Left kidney (tissue), 2 donors: ENCODE data around the gene TMEM236. TPM values are rescaled to one million over a fixed set of nuclear protein-coding genes. Genes with fewer than 3 reads are reported as not detected.

ENCODE experiments used
- DNase-seq: peaks from one replicate; pipeline ENCODE4 v3.0.0-alpha.2; 2013
- polyA plus RNA-seq: library from polyadenylated mRNA; unstranded; fragments of 120-200 nt; gene quantifications from one replicate; pipeline ENCODE4 v1.2.1, GENCODE V29; 2013; ENCODE audit not compliant: insufficient read length

TMEM236 gene
- polyA plus RNA-seq, 1 donor, result 0.37 TPM

DNA sequence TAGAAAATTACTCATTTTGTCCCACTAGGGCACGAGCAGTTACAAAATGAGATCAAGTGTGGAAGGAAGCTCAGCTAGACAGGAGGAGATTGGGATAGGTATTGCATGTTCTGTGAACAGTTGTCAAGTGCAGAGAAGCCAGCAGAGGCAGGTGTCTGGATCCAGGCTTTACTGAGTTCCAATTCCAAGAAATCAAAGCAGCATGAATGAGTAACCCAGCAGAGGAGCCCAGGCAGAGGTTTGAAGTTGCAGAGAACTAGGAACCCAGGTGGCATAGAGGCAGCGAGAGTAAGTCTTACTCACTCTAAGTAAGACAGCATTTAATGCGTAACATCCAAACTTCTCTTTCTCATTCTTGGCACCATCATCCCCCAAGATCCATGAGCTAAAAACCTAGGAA, 68.9 kb downstream of the TMEM236 start:
- no peak for DNase-seq

DNA sequence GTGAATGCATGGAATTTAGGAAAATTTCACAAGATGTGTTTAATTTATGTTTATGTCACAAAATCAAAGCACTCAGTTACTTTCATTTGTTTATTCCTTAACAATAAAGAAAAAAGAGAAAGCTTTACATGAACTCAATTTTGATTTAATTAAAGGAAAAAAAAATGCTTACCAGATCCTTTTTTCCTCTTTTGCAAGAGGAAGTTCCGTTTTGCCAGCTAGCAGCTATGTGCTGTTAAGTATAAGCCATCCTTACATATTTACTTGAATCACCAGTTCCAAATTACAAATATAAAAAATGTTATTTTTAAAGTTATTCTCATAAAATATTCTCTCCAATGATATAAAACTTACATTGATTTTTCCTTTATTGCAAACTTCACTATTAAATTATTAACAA, 69.9 kb downstream of the TMEM236 start:
- DNase-seq, result no peak

DNA sequence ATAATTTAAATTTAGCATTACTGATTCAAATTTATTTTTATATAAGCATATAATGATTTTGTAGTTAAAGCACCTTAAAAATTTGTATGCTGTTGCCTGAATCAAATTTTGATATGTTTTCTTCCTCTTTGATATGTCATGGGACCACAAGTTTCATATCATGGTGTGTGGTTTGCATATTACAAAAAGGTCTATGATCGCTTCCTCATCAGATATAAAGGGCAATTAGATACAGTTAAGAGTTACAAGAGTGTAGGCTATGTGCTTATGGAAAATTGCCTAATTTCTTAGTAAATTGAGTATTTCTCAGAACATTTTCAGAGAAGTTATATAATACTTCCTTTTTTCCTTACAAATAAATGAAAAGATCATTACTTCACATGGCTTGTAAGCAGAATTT, 79.3 kb downstream of the TMEM236 start:
- no peak for DNase-seq

DNA sequence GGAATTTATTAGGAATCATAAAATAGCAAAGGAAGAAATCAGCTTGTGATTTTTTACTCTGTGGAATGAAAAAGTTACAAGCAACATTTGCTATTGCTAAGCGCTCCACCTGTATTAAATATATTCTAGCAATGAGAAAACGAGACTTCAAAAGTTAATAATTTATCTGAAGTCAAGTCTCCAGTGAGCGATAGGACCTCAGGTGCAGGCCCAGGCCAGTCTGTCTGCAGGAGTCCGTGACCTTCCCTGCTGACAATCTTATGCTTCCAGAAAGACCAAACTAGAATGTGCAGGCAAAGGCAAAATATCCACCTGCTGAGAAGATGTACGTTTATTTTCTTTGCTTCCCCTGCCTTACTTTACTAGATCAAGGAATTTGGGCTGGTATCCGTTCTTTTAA, 79.9 kb downstream of the TMEM236 start:
- DNase-seq, result peak; percentile 6

DNA sequence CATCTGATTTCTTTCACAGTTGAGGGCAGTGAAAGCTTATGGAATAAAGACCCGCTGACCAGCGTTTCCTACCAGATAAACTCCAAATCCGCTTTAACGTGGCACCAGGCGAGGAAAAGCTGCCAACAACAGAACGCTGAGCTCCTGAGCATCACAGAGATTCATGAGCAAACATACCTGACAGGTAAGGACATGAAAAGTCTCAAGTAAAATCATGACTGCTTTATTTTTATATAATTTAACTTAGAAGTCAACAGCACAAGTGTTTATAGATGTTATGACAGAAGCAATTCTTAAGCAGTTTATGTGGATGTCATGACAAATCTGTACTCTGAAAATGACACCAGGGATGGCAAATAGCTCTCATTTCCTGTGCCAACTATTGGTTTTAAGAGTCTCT, 81.7 kb downstream of the TMEM236 start:
- DNase-seq, result no peak

DNA sequence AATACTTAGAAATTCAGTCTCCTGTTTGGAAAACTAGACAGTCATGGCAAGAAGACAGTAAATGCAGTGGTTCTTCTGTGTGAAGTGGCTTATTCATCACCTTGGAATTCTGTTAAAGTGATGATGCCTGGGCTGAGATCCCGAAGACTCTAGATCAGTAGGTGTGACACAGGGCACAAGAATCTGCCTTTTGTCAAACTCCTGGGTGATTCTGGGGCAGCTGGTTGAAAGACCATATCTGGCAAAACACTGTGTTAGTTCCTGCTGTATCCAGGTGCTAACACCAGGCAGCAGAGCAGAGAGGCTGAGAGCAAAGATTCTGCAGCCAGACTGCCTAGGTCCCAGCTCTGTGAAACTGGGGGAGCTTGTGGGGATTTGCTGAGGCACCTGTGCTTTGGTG, 83.7 kb downstream of the TMEM236 start:
- DNase-seq, result no peak

DNA sequence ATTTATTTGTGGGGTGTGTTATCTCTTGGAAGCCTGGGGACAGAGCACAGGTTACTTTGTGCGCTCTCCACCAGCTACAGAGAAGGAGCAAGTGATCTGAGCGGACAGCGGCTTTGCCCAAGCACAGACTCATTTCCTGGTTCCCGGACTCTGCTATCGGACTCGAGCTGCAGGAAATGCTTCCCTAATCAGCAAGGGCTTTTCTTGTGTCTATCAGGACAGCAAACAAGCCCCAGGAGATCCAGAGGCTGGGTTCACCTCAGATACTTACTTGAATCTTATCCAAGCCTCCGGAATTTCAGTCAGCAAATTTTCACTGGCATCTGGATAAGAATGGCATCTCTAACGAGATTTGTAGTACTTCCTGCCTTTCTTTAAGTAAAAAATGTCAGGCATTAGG, 84.9 kb downstream of the TMEM236 start:
- peak; percentile 4 for DNase-seq

DNA sequence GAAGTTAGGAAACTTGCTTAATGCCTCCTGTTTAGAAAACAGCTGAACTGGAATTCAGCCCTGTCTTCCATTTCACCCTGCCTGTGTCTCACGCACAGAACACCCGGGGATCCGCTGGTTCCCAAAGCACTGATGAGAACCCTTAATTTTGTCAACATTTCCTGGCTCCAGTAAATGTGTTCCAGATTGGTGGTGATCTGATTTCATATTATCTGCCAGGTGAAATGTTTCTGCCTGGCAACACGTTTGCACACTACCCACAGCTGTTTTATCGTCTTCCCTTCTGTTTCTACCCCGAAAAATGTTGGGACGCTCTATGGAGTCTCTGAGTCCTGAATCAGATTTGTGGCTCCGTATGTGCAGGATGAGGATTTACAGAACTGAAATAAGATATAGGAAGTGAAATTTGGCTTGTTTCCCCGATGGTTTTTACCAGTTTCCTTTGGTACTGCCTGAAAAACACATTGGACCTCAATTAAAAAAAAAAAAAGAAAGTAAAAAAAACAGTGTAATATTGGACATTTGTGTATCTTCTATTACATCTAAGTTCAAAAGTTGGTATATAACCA, 86.2 kb downstream of the TMEM236 start:
- no peak for DNase-seq

DNA sequence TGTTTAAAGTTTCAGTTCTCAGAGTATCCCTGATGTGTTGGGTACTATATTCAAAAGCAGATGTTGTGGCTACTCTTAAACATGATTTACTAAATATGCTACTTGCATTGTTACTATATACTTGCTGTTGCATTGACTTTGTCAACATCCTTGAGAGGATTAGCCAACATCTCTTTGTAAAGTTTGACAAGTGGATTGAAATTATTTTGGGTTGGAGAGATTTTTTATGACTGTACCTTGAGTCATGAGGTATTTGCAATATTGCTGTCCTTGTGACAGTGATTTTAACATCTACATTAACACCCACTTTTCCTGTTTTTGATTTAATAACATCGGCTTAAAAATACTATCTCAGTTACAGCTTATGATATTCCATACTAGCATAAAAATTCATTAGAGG, 89.0 kb downstream of the TMEM236 start:
- DNase-seq, result no peak

DNA sequence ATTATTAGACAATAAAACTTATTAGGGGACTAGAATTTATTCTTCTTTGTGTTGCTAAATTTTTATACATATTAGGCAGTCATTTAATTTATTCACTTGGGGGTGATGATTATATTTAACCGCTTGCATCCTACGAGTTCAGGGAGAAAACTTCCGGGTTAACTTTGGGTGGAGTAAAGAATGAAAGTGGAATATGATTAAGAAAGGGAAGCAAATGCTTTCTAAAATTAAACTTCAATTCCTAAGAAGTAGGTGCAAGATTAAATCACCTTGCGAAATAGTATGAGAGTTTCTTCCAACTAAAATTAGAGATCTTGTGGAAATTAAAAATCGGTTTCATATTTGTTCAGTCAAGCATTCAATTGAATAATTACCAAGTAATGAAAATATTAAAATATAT, 90.6 kb downstream of the TMEM236 start:
- DNase-seq, result no peak

DNA sequence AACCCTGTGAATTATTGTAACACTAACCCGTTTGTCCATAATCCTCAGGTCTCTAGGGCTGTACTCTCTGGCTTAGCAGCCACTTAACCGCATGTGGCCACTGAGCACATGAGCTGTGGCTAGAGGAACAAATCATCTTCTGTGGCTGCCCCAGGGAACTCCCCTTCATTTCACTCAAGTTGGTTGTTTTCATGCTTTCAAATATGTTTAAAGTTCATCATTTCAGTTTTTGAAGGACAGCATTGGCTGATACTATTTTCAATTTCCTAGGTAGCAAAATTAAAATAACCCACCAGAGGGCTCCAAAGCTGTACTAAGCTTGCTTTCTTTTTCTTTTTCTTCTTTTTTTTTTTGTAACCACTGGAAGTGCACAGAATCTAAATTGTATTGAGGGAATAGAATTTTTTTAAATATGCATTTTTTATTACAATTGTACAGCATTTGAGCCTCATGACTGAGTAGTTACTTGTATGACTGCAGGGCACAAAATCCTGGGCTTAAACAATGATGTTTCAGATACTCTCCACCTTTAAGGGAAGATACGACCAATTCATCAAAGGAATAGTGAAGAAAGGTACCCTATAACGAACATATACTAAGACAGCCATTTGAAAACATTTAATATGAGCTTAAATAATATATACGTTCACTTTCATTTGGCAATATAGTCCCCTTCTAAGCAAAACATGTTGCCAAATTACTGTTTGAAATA, 95.7 kb downstream of the TMEM236 start:
- DNase-seq, result peak; percentile 28

DNA sequence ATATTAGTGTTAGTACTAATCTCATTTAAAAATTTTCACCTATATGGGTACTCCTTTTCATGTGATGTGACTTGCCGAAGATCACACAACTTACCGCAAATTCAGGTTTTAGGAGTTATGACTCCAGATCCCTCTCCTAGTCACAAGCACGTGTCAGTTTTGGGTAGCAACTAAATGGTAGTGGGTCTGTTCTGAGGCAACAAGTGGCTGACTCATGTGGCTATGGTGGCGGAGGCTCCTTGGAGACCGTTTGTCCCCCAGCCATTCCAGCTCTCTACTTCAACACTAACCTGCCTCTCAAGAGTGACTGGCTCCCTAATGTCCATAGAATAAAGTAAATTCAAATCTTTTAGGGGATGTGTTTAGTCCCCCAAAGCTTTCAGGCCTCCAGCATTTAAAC, 96.6 kb downstream of the TMEM236 start:
- no peak for DNase-seq

Other genes starting within 250 kb of the TMEM236 start
- 16.5 TPM for gene HACD1, start 134.8 kb upstream of the TMEM236 start, polyA plus RNA-seq
- gene STAM, start 108.0 kb upstream of the TMEM236 start, polyA plus RNA-seq, result 36.8 TPM
- 9.5 TPM for gene MRC1, start 57.1 kb downstream of the TMEM236 start, polyA plus RNA-seq
- gene SLC39A12, start 199.7 kb downstream of the TMEM236 start, polyA plus RNA-seq, result not detected